ENCODE results near the gene SRCIN1. TPM values are rescaled to one million over a fixed set of nuclear protein-coding genes. Genes with fewer than 3 reads are reported as not detected.
"Not testable (repeated sequence)": the region's sequence is repeated elsewhere in the genome, so short reads cannot be mapped to it uniquely, and the experiment has no call there.

SRCIN1 gene
- total and polyA plus RNA-seq, 12 donors: 0.27 to 3.2 (median 1.2) TPM

GRCh38 chr17:38485146-38485468, 120.6 kb downstream of the SRCIN1 start:
- 49 to 54% methylated on average over 2 of the region's 2 CpGs for WGBS, 2 donors
- peaks cover 0 to 85% (median 16%) of the 10 kb centered on the region in 9 donors for H3K36me3 ChIP-seq
- no peak for ATAC-seq
- peak in 2 of 9 donors; percentile 1 to 12 for TF ChIP-seq CTCF (IDR thresholded peaks at IDR 0.05)
- DNase-seq: no peak
- peaks cover 0 to 40% (median 19%) of the 10 kb centered on the region in 9 donors for H3K4me1 ChIP-seq
- no peaks in the 10 kb centered on the region for H3K9me3 ChIP-seq
- intact Hi-C loops (cut with DNase I): loop anchor here in 9 of 10 donors (2.0 to 10.0 kb wide), 6 partner anchors 40 to 63 kb away; partner anchors contain the start of gene ARHGAP23 (in 5 of the 9)
- H3K27ac ChIP-seq: peak overlapping the region in 8 of 10 donors; percentile 2 to 84 (median 27)
- H3K4me3 ChIP-seq: no peak overlapping the region
- H3K27me3 ChIP-seq: no peaks in the 10 kb centered on the region

- H3K4me3 ChIP-seq, H3K9me3 ChIP-seq, H3K27me3 ChIP-seq: not testable (repeated sequence)
- peak; percentile 72 to 73 for DNase-seq
- ATAC-seq: peak; percentile 89 to 97 (median 94)
- peaks cover 0 to 84% (median 10%) of the 10 kb centered on the region in 9 donors for H3K36me3 ChIP-seq
- WGBS, 2 donors: 40 to 43% methylated on average over 20 to 21 of the region's 21 CpGs
- H3K27ac ChIP-seq: peak overlapping the region in 7 of 10 donors; percentile 15 to 84 (median 60)
- TF ChIP-seq CTCF (IDR thresholded peaks at IDR 0.05): peak; percentile 69 to 86 (median 81)
- intact Hi-C loops (cut with DNase I): loop anchor here (2.0 to 10.0 kb wide), 7 partner anchors 37 to 62 kb away; partner anchors contain the start of gene ARHGAP23 (in 5 of the 10)
- H3K4me1 ChIP-seq: peaks cover 0 to 40% (median 19%) of the 10 kb centered on the region in 9 donors
These were observed 121.3 kb downstream of the SRCIN1 start for GRCh38 chr17:38484242-38485145.

- H3K27me3 ChIP-seq, H3K4me3 ChIP-seq, H3K27ac ChIP-seq, H3K9me3 ChIP-seq, DNase-seq: not testable (repeated sequence)
- ATAC-seq: peak in 1 of 8 donors; percentile 39
- H3K4me1 ChIP-seq: peaks cover 0 to 40% (median 19%) of the 10 kb centered on the region in 9 donors
- peaks cover 0 to 85% (median 19%) of the 10 kb centered on the region in 9 donors for H3K36me3 ChIP-seq
- intact Hi-C loops (cut with DNase I): loop anchor here in 6 of 10 donors (2.0 to 10.0 kb wide), 5 partner anchors 35 to 60 kb away; partner anchors contain the start of gene ARHGAP23 (in 4 of the 6)
- WGBS, 2 donors: 88 to 90% methylated on average over 7 to 8 of the region's 8 CpGs
These were observed 123.1 kb downstream of the SRCIN1 start for GRCh38 chr17:38482700-38483043.

GRCh38 chr17:38482039-38482699, 123.6 kb downstream of the SRCIN1 start:
- H3K27me3 ChIP-seq, ATAC-seq, DNase-seq, H3K9me3 ChIP-seq, H3K27ac ChIP-seq, H3K4me3 ChIP-seq: not testable (repeated sequence)
- 74 to 78% methylated on average over 19 of the region's 19 CpGs for WGBS, 2 donors
- H3K36me3 ChIP-seq: peaks cover 0 to 83% (median 19%) of the 10 kb centered on the region in 9 donors
- H3K4me1 ChIP-seq: peaks cover 0 to 35% (median 19%) of the 10 kb centered on the region in 9 donors
- intact Hi-C loops (cut with DNase I): loop anchor here in 6 of 10 donors (2.0 to 10.0 kb wide), 5 partner anchors 35 to 60 kb away; partner anchors contain the start of gene ARHGAP23 (in 4 of the 6)

Other genes with a start within 250 kb of the SRCIN1 start
- gene ARHGAP23, start 177.5 kb downstream of the SRCIN1 start, total RNA-seq: 10 to 100 TPM; 48.3 to 78.4 (median 68.0) TPM
- gene ARHGAP23, start 177.5 kb downstream of the SRCIN1 start, polyA plus RNA-seq: 10 to 100 TPM; 31.5 to 33.2 TPM
- 1 to 10 TPM in 2 of 10 donors, under 1 TPM in 8; 0.25 to 1.3 (median 0.64) TPM for gene EPOP, start 69.0 kb upstream of the SRCIN1 start, total RNA-seq
- gene EPOP, start 69.0 kb upstream of the SRCIN1 start, polyA plus RNA-seq: 1 to 10 TPM in 1 of 2 donors, under 1 TPM in 1; 0.66 to 2.2 TPM
- gene MLLT6, start 99.3 kb upstream of the SRCIN1 start, total RNA-seq: 100 to 1,000 TPM in 1 of 10 donors, 10 to 100 TPM in 9; 56.3 to 100 (median 67.5) TPM
- 100 to 1,000 TPM in 1 of 2 donors, 10 to 100 TPM in 1; 17.3 to 104 TPM for gene MLLT6, start 99.3 kb upstream of the SRCIN1 start, polyA plus RNA-seq
- 10 to 100 TPM; 58.1 to 84.1 (median 69.4) TPM for gene CISD3, start 124.4 kb upstream of the SRCIN1 start, total RNA-seq
- 10 to 100 TPM; 50.5 to 83.6 TPM for gene CISD3, start 124.4 kb upstream of the SRCIN1 start, polyA plus RNA-seq
- gene PCGF2, start 142.4 kb upstream of the SRCIN1 start, total RNA-seq: 10 to 100 TPM; 15.8 to 30.0 (median 22.8) TPM
- gene PCGF2, start 142.4 kb upstream of the SRCIN1 start, polyA plus RNA-seq: 10 to 100 TPM; 23.8 to 51.6 TPM
- gene PSMB3, start 146.8 kb upstream of the SRCIN1 start, total RNA-seq: 100 to 1,000 TPM; 148 to 220 (median 162) TPM
- gene PSMB3, start 146.8 kb upstream of the SRCIN1 start, polyA plus RNA-seq: 100 to 1,000 TPM; 359 to 379 TPM
- 10 to 100 TPM; 37.9 to 51.9 (median 47.5) TPM for gene PIP4K2B, start 193.6 kb upstream of the SRCIN1 start, total RNA-seq
- gene PIP4K2B, start 193.6 kb upstream of the SRCIN1 start, polyA plus RNA-seq: 10 to 100 TPM; 15.3 to 20.3 TPM
- 10 to 100 TPM in 2 of 10 donors, 1 to 10 TPM in 8; 7.7 to 11.2 (median 9.0) TPM for gene CWC25, start 219.4 kb upstream of the SRCIN1 start, total RNA-seq
- 10 to 100 TPM in 1 of 2 donors, 1 to 10 TPM in 1; 9.1 to 22.6 TPM for gene CWC25, start 219.4 kb upstream of the SRCIN1 start, polyA plus RNA-seq
- gene RPL23, start 247.8 kb upstream of the SRCIN1 start, total RNA-seq: 100 to 1,000 TPM; 725 to 991 (median 835) TPM
- 1,000 to 10,000 TPM; 1,798 to 2,733 TPM for gene RPL23, start 247.8 kb upstream of the SRCIN1 start, polyA plus RNA-seq